ENCODE data around the gene NHP2.
"Not testable (repeated sequence)": the region's sequence is repeated elsewhere in the genome, so short reads cannot be mapped to it uniquely, and the experiment has no call there.

The NHP2 gene

DNA sequence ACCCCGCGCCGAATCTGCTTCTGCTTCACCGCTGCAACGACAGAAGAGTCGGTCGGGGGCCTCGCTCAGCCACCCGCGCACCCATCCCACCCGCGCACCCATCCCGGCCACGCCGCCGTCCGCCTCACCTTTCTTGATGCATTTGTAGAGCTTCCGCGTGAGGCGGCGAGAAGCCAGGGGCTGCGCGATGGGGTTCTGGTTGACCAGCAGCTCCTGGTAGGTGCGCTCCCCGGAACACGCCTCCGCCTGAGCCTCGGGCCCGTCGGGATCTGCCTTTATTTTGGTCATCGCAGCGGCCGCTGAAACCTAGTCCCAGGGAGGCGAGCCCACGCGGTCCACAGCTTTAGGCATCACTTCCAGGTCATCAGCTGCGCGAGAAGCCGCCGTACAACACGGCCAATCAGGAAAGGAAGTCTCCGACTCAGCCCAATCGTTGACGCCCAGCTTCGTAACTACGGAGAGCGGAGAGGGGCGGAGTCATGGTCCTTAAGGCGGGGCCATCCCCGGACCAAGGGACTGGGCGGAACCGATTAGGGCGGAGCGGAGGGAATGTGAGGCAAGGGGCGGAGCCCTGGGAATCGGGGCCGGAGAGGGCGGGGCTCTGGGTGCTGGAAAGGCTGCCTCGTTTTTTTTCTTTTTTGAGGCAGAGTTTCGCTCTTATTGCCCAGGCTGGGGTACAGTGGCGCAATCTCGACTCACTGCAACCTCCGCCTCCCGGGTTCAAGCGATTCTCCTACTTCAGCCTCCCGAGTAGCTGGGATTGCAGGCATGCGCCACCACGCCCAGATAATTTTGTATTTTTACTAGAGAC, at the start of gene NHP2:
Gene NHP2, minus strand, starts transcription at position 356 of the 811 bp plus-strand sequence. Its CDS starts 68 bp downstream, at position 288.
- DNase-seq, result peak; percentile 99

DNA sequence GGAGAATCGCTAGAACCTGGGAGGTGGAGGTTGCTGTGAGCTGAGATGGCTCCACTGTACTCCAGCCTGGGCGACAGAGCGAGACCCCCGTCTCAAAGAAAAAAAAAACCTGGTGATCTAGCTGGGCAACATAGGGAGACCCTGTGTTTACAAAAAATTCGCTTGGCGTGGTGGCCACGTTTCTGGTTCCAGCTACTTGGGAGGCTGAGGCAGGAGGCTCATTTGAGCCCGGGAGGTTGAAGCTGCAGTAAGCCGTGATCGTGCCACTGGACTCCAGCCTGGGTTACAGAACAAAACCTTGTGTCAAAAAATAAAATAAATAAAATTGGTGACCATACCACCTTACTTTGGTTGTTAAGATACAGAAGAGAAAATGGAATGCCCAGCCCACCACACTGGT, 48.9 kb upstream of the NHP2 start:
- no peak for DNase-seq

DNA sequence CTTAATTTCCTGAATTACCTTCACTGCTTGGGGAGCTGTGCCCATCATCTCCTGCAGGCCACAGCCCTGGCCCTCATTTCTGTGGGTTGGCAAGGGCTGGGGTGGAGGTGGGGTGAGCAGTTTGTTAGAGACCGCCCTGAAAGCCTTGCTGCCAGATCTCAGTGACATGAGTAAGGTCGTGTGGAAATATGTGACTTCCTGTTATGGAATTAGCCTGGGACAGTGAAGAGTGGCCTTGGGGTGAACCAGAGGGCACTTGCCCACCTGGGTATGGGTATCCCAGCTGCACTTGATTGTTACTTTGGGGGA, 48.2 kb upstream of the NHP2 start:
- no peak for DNase-seq

DNA sequence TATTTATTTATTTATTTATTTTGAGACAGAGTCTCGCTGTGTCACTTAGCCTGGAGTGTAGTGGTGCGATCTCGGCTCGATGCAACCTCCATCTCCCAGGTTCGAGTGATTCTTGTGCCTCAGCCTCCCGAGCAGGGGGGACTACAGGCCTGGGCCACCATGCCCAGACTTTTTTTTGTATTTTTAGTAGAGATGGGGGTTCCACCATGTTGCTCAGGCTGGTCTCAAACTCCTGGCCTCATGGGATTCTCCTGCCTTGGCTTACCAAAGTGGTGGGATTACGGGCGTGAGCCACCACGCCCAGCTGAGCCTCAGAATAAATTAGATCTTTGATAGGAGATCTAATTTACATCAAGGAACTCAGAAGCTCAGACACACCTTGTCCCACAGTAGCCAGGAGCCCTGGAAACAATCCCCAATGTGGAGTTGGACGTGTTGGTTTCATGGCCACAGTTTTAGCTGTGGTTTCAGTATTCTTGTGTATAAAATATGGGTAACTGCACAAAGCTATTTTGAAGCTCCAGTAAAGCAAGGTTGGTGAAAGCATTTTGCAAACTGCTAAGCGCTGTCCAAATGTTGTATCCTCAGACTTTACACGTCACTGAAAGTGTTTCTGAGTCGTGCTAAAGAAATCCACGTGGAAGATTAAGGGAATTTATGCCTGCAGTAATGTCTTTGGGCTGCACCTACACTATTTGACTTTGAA, 47.7 kb upstream of the NHP2 start:
- no peak for DNase-seq

DNA sequence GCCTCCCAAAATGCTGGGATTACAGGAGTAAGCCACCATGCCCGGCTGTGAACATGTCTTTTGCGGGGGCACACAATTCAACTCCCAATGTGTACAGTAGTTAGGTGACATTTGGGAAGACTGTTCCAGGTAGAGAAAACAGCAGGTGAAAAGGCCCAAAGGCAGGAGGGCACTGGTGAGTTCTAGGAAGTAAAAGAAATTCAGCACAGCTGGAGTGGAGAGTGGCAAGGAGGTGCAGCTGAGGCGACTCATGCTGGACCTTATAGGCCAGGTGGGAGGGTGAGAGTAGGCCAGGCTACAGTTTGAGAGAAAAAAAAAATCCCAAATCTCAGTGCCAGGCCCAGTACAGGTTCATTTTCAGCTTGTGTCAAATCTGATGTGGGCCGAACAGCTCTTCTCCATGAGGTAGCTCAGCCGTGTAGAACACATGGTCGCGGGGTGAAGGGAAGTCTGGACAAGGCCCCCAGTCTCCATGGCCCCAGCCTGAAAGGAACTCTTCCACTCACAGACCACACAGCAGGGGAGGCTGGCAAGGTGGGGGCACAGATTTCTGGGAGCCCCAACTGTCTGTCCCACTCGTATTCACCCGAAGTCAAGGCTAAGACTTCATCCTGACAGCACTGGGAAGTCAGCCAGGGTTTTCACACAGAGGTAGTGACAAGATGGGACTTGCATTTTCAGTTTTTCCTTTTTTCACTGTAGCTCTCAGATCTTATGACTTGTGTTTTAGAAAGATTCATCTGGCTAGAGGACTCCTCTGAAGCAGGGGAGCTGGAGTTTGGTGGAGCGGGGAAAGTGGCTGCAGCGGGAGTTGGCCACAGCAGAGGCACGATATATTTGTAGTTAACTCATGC, 46.1 kb upstream of the NHP2 start:
- no peak for DNase-seq

- no peak for DNase-seq
Measured at GRCh38 chr5:178198706-178199105, 45.0 kb upstream of the NHP2 start.

DNA sequence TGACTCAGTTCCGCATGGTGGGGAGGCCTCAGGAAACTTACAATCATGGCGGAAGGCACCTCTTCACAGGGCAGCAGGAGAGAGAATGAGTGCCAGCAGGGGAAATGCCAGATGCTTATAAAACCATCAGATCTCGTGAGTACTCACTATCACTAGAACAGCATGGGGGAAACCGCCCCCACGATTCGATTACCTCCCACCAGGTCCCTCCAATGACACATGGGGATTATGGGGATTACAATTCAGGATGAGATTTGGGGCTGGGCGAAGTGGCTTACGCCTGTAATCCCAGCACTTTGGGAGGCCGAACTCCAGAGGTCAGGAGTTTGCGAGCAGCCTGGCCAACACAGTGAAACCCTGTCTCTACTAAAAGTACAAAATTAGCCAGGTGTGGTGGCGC, 44.5 kb upstream of the NHP2 start:
- not testable (repeated sequence) for DNase-seq

- no peak for DNase-seq
Measured at GRCh38 chr5:178196986-178197385, 43.3 kb upstream of the NHP2 start.

DNA sequence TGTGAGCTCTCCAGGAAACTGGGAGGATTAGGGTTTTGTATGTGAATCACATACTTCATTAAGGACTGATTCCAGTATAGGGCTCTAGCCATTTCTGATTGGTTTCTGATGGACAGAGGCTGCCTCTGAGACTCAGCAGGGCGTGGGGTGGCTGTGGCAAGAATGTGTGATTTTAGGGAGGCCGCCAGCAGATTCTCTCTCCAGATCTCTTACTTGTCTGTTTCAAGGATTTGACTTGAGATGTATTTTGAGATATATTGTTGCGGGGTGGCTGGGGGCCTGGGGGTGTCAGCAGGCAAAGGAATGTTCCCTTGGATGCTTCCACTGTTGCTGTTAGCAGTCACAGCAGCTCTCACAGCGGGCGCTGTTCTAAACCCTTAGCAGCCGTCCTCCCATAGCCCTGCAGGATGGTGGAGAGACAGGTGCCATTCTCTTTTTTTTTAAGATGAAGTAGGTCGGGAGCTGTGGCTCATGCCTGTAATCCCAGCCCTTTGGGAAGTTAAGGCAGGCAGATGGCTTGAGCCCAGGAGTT, 42.7 kb upstream of the NHP2 start:
- no peak for DNase-seq

- no peak for DNase-seq
Measured at GRCh38 chr5:178194026-178194425, 40.3 kb upstream of the NHP2 start.

DNA sequence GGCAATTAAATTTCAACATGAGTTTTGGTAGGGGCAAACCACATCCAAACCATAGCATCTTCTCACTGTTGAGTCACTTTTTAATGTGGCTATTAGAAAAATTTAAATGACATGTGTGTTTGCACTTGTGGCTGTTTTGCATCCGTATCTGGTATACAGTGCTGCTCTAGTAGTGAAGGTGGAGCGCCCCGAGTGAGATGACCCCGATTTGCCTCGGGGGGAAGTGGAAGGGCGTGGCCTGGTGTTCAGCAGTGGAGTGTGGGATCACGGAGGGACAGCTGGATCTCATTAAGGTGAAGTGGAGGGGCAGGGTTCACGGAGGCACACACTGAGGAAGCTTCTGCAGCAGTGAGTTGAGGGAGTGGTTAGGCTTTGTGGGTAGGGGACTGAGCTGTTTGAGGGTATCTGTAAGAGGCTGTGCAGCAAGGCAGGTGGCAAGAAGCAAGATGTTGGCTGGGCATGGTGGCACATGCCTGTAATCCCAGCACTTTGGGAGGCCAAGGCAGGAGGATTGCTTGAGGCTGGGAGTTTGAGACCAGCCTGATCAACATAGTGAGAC, 39.6 kb upstream of the NHP2 start:
- no peak for DNase-seq

DNA sequence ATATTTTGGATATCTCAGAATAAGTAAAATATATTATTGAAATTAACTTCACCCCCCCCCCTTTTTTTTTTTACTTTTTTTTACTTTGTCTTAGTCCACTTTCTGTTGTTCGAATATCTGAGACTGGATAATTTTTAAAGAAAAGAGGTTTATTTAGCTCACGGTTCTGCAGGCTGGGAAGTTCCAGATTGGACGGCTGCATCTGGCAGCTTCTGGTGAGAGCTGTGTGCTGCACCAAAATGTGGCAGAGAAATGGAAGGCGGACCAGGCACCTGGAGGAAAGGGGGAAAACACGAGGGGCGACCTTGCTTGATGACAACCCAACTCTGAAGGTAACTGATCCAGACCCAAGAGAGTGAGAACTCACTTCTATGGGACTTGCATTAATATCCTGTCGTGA, 39.1 kb upstream of the NHP2 start:
- DNase-seq, result no peak

DNA sequence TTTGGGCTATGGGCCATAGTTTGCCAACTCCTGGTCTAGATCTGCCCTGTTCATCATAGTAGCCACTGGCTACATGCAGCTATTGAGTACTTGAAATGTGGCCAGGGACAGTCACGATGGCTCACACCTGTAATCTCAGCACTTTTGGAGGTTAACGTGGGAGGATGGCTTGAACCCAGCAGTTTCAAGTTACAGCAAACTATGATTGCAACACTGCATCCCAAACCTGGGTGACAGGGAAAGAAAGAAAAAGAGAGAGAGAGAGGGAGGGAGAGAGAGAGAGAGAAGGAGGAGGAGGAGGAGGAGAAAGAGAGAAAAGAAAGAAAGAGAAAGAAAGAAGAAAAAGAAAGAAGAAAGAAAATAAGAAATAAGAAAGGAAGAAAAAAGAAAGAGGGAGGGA, 38.6 kb upstream of the NHP2 start:
- no peak for DNase-seq

- no peak for DNase-seq
Measured at GRCh38 chr5:178191661-178192060, 38.0 kb upstream of the NHP2 start.

DNA sequence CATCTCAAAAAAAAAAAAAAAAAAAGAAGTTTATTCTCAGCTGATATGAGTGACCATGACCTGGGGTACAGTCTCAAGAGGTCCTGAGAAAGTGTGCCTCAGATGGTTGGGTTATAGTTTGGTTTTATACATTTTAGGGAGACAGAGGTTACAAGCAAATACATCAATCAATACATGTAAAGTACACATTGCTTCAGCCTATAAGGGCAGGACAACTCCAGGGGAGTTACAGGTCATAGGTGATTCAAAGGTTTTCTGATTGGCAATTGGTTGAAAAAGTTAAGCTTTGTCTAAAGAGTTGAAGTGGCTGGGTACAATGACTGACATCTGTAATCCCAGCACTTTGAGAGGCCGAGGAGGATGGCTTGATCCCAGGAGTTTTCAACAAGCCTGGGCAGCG, 35.7 kb upstream of the NHP2 start:
- DNase-seq, result no peak

GRCh38 chr5:178187014-178187413, 33.3 kb upstream of the NHP2 start, which contains the start of gene GMCL2:
GMCL2 (minus strand) TSS chr5:178187371; CDS start chr5:178187299, 72 bp downstream.
- no peak for DNase-seq

DNA sequence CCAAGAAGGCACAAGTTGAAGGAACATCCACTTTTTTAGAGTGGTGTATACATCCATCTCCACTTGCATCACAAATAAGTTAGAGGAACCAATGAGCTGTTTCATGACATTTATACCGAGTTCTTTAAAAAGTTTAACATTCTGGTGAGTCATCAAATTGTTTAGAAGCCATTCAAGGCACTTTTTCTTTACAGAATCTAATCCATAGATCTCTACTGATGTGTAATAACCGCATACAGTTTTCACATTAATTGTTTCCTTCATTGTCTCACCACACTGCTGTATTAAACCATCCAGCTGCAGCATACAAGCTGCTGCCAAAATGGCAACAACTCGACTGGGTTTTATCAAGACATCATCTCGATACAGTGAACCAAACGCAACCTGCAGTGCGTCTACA, 32.7 kb upstream of the NHP2 start:
- DNase-seq, result no peak

DNA sequence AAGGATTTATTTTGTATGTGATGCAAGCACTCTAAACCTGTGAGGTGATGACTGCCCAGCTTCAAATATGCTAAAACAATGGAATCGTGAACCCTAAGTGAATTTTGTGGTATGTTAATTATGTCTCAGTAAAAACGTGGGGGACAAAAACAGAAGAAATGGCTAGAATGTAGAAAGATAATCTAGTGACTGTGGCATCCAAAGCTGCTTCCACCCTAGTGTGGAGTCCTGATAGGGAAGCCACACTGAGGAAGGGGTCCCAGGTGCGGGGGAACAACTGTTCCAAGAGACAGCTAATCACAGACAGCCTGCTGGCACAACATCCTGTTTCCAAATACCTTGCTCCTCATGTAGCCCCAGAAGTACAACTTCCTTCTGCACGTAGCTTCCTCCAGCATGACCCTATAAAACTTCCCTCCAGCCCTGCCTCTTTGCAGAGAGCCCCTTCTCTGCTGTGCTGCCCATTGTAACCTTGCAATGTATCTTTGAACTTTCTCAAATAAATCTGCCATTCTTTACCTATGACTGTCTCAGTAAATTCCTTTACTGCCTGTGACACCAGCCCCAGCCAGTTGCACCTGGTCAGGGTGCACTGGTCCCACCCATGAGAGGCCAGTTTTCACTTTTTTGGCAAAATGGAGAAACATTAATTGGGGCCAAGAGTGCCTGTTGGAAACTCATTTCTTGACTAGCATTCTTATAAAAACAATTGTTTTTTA, 28.6 kb upstream of the NHP2 start:
- DNase-seq, result no peak

DNA sequence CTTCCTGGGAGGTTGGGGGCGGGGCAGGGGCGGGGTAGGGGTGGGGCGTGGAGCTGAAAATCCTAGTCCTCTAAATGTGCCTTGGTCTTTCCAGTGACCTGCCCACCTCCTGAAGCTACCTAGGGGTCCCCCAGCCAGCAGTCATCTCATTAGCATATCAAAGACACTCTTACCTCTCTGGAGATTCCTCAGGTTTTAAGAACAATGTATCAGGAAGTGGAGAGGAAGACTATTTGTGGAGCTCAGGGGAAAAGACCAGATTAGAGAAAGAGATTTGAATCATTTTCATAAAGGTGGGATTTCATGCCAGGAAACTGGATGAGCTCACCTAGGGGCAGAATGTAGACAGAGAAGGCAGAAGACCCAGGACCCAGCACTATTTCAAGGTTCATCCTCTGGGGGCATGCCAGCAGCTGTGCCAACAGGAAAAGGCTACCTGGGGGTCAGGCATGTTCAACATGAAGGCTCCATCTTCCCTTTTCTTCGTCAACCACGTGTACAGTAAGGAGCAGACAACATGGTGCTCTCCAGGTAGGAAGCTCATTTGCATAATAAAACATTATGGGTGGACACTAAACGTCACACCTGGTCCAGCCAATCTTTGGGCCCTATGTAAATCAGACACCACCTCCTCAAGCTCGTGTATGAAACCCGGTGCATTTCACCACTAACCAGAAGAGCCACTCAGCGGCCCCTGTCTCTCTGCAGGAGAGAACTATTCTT, 26.6 kb upstream of the NHP2 start:
- no peak for DNase-seq

DNA sequence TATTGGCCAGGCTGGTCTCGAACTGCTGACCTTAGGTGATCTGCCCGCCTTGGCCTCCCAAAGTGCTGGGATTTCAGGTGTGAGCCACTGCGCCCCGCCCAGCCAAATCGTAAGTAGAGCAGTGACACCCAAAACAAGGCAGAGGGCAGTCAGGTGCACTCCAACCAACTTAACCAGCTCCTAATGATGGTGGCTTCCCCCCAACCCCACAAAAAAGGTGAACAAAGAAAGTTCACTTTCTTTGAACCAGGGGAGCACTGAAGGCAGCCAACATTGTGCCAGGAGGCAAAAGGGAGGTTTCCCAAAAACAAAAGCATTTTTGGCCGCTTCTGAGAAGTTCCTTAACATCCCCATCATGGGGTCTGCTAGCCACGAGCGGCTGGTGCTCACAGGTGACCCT, 23.9 kb upstream of the NHP2 start:
- DNase-seq, result no peak

- DNase-seq, result no peak
Measured at GRCh38 chr5:178176791-178177190, 23.1 kb upstream of the NHP2 start.

GRCh38 chr5:178174456-178174855, 20.8 kb upstream of the NHP2 start:
- DNase-seq, result no peak
